ENCODE measurements around the gene SARS1. TPM values are rescaled to one million over a fixed set of nuclear protein-coding genes. Genes with fewer than 3 reads are reported as not detected.

Gene SARS1
- total RNA-seq, 4 donors from 2014 or later: 164 to 264 (median 200) TPM

- no peak overlapping the region for H3K27ac ChIP-seq
- 91 to 97% methylated on average over 4 of the region's 4 CpGs for WGBS, 2 donors
- TF ChIP-seq POLR2A (IDR thresholded peaks at IDR 0.05): no peak
- TF ChIP-seq, protein P1, sequence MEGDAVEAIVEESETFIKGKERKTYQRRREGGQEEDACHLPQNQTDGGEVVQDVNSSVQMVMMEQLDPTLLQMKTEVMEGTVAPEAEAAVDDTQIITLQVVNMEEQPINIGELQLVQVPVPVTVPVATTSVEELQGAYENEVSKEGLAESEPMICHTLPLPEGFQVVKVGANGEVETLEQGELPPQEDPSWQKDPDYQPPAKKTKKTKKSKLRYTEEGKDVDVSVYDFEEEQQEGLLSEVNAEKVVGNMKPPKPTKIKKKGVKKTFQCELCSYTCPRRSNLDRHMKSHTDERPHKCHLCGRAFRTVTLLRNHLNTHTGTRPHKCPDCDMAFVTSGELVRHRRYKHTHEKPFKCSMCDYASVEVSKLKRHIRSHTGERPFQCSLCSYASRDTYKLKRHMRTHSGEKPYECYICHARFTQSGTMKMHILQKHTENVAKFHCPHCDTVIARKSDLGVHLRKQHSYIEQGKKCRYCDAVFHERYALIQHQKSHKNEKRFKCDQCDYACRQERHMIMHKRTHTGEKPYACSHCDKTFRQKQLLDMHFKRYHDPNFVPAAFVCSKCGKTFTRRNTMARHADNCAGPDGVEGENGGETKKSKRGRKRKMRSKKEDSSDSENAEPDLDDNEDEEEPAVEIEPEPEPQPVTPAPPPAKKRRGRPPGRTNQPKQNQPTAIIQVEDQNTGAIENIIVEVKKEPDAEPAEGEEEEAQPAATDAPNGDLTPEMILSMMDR (IDR thresholded peaks at IDR 0.05): no peak
- no peaks in the 10 kb centered on the region for H3K36me3 ChIP-seq
- no peak overlapping the region for H3K4me3 ChIP-seq (replicated peaks in 1 of 3)
- H3K27me3 ChIP-seq: no peaks in the 10 kb centered on the region
- H3K9me3 ChIP-seq: no peaks in the 10 kb centered on the region
- intact Hi-C loops (cut with DNase I): loop anchor here (5.0 kb wide), 1 partner anchor 86 kb away; the partner anchor contains the start of gene ELAPOR1
- no peaks in the 10 kb centered on the region for H3K4me1 ChIP-seq
- DNase-seq: no peak
Observed at GRCh38 chr1:109198745-109199144, 15.0 kb upstream of the SARS1 start.

DNA sequence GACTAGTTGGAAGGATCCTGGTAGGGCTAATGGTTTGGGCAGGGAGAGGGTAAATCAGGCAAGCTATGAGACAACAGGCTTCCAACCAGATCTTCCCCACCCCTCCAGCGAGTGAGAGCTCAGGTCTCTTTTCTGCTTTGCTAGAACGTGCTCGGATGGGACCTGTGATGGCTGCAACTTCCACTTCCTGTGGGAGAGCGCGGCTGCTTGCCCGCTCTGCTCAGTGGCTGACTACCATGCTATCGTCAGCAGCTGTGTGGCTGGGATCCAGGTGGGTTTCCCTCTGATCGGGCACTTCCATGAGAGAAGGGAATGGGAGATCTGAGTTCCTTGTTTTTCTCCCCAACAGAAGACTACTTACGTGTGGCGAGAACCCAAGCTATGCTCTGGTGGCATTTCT is 14.0 kb upstream of the SARS1 start:
- Histone ChIP-seq H3K9me3 (no peaks in the 10 kb centered on the region), H3K4me1 (no peaks in the 10 kb centered on the region), H3K27ac (no peak overlapping the region), H3K4me3 (replicated peaks in 1 of 3) (no peak overlapping the region), H3K27me3 (no peaks in the 10 kb centered on the region), H3K36me3 (no peaks in the 10 kb centered on the region)
- intact Hi-C loops (cut with DNase I): loop anchor here (5.0 kb wide), 2 partner anchors 63 to 87 kb away; partner anchors contain the start of gene ELAPOR1
- no peak for TF ChIP-seq POLR2A (IDR thresholded peaks at IDR 0.05)
- TF ChIP-seq, protein P1 (IDR thresholded peaks at IDR 0.05): no peak
- DNase-seq: no peak
- 72 to 75% methylated on average over 10 of the region's 10 CpGs for WGBS, 2 donors

DNA sequence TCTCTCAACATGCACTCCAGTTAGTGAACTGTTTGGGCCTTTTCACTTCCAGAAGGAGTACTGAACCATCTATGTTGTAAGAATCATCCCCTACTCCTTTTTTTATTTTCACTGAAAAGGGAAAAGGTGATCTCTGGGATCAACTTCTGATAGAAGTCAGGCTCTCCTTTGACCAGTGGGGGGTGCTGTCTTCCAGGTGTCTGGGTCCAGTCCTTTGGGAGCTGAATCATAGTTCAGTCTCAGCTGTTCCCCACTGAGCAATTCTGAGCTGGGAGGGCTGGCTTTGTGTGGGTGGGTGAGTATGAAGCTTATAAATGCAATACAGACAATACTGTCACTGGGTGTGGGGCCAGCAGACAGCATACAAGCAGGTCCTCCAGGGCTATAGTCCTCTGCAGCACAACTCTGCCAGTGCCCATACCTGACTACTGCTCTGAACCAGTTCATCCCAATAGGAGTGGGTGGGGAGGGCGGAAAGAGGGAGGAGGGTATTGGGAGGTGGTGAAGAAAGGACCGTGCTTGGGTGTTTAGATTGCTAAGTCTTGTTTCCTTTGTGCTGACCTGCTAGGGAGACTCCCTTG is 12.5 kb upstream of the SARS1 start:
- no peaks in the 10 kb centered on the region for H3K4me1 ChIP-seq
- WGBS, 2 donors: 61 to 69% methylated on average over 2 of the region's 2 CpGs
- H3K4me3 ChIP-seq (replicated peaks in 1 of 3): no peak overlapping the region
- H3K27me3 ChIP-seq: no peaks in the 10 kb centered on the region
- peak; percentile 49 for DNase-seq
- intact Hi-C loops (cut with DNase I): loop anchor here (5.0 kb wide), 1 partner anchor 61 kb away; no protein-coding TSS in a partner anchor
- no peak for TF ChIP-seq POLR2A (IDR thresholded peaks at IDR 0.05)
- TF ChIP-seq, protein P1 (IDR thresholded peaks at IDR 0.05): peak in 5 of 6 experiments; percentile 19 to 49 (median 42)
- H3K27ac ChIP-seq: no peak overlapping the region
- H3K9me3 ChIP-seq: no peaks in the 10 kb centered on the region
- no peaks in the 10 kb centered on the region for H3K36me3 ChIP-seq

- TF ChIP-seq POLR2A (IDR thresholded peaks at IDR 0.05): no peak
- TF ChIP-seq, protein P1 (IDR thresholded peaks at IDR 0.05): no peak
- Histone ChIP-seq H3K36me3 (no peaks in the 10 kb centered on the region), H3K4me3 (replicated peaks in 1 of 3) (no peak overlapping the region), H3K4me1 (no peaks in the 10 kb centered on the region), H3K9me3 (no peaks in the 10 kb centered on the region), H3K27me3 (no peaks in the 10 kb centered on the region), H3K27ac (no peak overlapping the region)
- no peak for DNase-seq
- intact Hi-C loops (cut with DNase I): loop anchor here (5.0 kb wide), 1 partner anchor 58 kb away; no protein-coding TSS in a partner anchor
- 84 to 87% methylated on average over 5 of the region's 5 CpGs for WGBS, 2 donors
Observed at GRCh38 chr1:109204484-109204883, 9.2 kb upstream of the SARS1 start.

DNA sequence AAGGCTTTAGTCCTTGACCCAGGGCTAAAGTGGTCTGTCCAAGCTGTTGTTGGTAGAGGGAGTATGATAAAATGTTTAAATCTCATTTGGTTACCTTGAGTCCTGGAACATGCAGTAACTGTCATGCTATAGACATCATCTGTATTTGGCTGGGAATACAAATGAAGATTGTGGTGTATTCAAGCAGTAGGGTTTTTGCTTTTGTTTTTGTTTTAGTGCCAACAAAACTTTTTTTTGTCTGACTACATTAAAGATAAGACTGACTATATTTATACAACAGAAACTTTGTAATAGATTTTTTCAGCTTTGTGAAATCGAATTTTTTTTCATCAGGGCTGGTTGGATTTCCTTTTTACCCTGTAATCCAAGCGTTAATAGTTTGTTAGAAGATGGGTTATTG is 7.4 kb upstream of the SARS1 start:
- intact Hi-C loops (cut with DNase I): no loop called here
- Histone ChIP-seq H3K27me3 (no peaks in the 10 kb centered on the region), H3K36me3 (no peaks in the 10 kb centered on the region), H3K4me1 (no peaks in the 10 kb centered on the region), H3K27ac (no peak overlapping the region), H3K9me3 (no peaks in the 10 kb centered on the region), H3K4me3 (replicated peaks in 1 of 3) (no peak overlapping the region)
- WGBS, 2 donors: 67 to 75% methylated on average over 2 of the region's 2 CpGs
- DNase-seq: no peak
- no peak for TF ChIP-seq POLR2A (IDR thresholded peaks at IDR 0.05)
- TF ChIP-seq, protein P1 (IDR thresholded peaks at IDR 0.05): no peak

All from thyroid gland (tissue), 4 donors.